Mesodermal cell (in vitro differentiated cells): ENCODE data around the gene MYO3B.

Source experiments
- H3K27ac ChIP-seq: 2 replicates; pipeline ENCODE4 v1.7.0; 2013; ENCODE audit warnings: mild to moderate bottlenecking, low read depth, low read length, moderate library complexity; ENCODE audit not compliant: severe bottlenecking
- H3K36me3 ChIP-seq: 2 replicates; pipeline ENCODE4 v1.7.1; 2013; ENCODE audit warnings: mild to moderate bottlenecking, low read length, moderate library complexity; ENCODE audit not compliant: control insufficient read depth, insufficient read depth
- H3K4me1 ChIP-seq: one replicate; pipeline ENCODE4 v1.7.1; 2013; ENCODE audit warnings: mild to moderate bottlenecking, low read length; ENCODE audit not compliant: insufficient read depth, control insufficient read depth, poor library complexity, severe bottlenecking
- H3K4me3 ChIP-seq: 2 replicates; pipeline ENCODE4 v1.7.0; 2013; ENCODE audit warnings: low read length, control low read depth, mild to moderate bottlenecking; ENCODE audit not compliant: insufficient read depth, poor library complexity, severe bottlenecking; ENCODE audit errors: extremely low read depth
- H3K9me3 ChIP-seq: 2 replicates; pipeline ENCODE4 v1.7.1; 2013; ENCODE audit warnings: mild to moderate bottlenecking, low read length, moderate library complexity; ENCODE audit not compliant: control insufficient read depth
- WGBS, 2 experiments: methylation state at CpG; one replicate each; pipeline ENCODE4 v1.1.5; 2013; ENCODE audit warnings: missing lambda C conversion rate in 2 of 2; ENCODE audit not compliant: insufficient coverage in 2 of 2; 5-methylcytosine and 5-hydroxymethylcytosine counted together

Gene MYO3B

DNA sequence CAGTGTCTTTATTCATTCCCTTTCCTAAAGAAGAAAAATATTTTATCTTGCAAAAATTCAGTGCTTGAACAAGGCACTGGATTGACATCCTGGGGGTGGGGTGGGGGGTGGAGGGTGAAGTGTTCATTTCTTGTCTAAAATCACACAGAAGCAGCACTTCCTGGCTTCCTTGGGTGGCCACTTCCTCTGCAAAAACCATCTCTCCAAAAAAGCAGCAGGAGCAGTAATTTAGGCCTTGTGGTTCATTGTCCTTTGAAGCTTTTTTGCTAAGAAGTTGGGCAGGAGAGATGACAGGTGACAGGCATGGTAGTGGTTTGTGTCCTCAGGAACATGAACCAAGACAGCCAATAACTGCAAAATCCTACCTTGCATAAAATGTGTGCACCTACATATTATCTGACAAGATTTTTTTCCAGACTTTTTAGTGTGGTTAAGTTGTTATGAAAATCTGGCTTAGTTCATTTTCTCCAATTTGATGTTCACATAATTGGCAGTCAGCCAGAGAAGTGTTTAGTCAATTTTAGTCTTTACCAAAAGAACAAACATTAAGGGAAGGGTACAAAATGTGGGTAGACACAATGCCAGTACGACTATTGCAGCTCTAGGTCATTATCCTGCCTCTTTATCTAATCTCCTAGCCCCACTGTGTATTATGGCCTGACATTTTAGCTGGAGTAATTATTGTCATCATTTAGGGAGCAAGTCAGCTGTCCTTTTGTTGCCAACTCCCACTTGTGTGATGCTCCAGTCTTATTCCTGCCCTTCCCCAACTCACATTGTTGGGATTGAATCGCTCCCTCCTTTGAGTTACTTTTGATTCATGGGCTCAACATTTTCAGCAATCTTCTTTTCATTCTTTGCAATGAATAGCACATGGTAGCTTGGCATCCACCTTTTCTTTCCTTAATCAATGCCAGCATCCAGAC, 177.2 kb downstream of the MYO3B start:
- WGBS, 2 experiments, result 90 to 100% methylated on average over 1 to 2 of the region's 2 CpGs

DNA sequence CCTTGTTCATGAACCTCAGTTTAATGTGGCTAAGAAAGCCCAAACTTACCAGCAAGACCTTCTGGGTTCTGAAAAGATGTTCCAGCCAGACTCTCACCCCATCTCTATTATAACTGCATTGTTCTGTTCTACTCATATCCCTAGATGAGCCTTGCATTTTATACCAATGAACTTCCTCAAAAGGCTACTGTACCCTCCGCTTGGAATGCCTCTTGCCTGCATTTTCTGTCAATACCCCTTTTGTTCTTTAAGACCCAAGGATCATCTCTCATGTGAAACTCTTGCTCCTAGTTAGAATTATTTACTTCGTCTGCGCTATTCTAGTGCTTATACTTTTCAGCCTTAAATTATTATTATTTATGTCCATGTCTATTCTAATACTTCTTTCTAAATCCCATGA, 181.5 kb downstream of the MYO3B start:
- WGBS, 2 experiments, result 85 to 89% methylated on average over 1 of the region's 3 CpGs
- no peak overlapping the region for H3K4me3 ChIP-seq
- H3K36me3 ChIP-seq, result no peaks in the 10 kb centered on the region
- no peaks in the 10 kb centered on the region for H3K9me3 ChIP-seq
- H3K27ac ChIP-seq, result no peak overlapping the region
- peaks cover 28% of the 10 kb centered on the region for H3K4me1 ChIP-seq

More for the DNA sequence above, 177.2 kb downstream of the MYO3B start:
- Histone ChIP-seq H3K27ac (no peak overlapping the region), H3K4me1 (peaks cover 6% of the 10 kb centered on the region), H3K9me3 (no peaks in the 10 kb centered on the region), H3K36me3 (no peaks in the 10 kb centered on the region), H3K4me3 (no peak overlapping the region)

DNA sequence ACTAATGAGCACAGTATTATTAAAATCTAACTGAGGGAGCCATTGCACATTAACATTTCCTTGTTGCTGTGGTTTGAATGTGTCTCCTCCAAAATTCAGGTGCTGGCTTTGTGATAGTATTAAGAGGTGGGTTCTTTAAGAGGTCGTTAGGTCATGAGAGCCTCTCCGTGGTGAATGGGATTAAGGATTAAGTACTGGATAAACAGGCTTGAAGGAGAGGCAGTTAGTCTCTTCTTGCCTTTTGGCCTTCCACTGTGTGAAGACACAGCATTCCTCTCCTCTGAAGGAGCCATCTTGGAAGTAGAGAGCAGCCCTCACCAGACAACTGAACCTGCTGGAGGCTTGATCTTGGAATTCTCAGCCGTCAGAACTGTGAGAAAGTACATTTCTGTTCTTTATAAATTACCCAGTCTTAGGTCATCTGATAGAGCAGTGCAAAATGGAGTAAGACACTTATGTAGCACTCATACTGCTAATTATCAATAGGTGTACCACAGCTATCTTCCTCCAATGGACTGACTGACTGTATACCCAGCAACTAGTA, 182.7 kb downstream of the MYO3B start:
- Histone ChIP-seq H3K9me3 (no peaks in the 10 kb centered on the region), H3K4me3 (no peak overlapping the region), H3K4me1 (peaks cover 30% of the 10 kb centered on the region), H3K27ac (no peak overlapping the region), H3K36me3 (no peaks in the 10 kb centered on the region)
- WGBS, 2 experiments, result 70 to 83% methylated on average over 1 to 2 of the region's 3 CpGs

DNA sequence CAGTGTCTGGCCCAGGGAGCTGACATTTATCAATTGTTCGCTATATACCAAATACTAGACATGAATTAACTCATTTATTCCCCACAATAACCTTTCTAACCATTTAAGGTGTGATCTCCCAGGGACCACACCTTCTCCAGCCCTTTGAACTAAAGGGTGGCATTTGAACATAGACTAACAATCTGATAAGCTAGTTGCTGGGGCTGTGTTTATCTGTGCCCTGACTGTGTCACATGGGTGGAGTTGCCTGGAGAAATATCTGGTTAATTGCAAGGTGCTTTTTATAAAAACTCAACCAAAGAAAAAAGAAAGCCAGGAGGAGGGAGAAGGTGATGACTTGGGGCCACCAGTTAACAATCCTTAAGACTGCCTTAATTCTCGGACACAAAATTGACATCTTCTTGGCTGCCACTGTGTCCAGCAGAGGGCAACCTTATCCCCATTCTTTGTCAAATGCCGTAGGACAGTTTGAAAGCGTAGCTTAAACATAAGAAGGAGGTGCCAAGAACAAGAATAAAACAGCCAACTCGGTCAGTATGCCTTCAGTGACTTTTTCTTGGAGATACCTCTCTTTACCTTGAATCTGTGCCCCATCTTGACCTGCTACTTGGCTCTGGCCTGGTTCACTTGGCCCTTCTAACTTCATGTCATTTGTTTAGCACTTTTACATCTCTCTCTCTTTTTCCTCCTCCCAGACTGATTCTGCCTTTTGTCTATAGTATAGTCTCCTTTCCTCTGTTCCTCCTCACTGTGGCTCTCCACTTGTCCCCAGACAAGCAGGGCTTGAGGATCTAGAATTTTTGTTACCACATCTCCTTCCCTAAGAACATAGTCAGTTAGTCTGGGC, 183.4 kb downstream of the MYO3B start:
- Histone ChIP-seq H3K9me3 (no peaks in the 10 kb centered on the region), H3K4me1 (peaks cover 30% of the 10 kb centered on the region), H3K27ac (no peak overlapping the region), H3K4me3 (no peak overlapping the region), H3K36me3 (no peaks in the 10 kb centered on the region)
- WGBS, 2 experiments, result 33 to 42% methylated on average over 4 to 5 of the region's 5 CpGs

DNA sequence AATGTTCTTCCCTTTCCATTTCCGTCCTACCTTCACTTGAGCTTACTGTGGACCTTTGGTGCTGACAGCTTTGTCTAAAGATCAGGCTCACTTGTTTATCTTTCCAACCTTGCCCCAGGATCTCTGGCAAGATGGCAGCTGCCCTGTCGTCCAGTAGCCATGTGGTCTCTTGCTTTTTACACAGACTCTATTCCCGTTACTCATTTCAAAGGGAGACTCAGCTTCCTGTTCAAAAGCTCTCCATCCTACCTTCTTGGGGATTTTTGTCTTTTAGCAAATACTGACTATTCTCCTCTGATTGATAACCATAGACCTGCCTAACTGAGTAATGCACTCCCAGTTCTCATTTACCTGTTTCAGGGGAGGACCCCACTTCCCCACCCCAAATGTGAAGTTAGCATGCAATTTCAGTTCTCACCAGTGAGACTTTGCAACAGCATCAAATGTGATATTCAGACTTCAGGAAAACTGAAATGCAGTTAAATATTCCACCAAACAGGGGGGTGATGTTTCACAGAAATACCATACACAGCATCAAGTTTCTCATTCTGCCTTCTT, 184.4 kb downstream of the MYO3B start:
- Histone ChIP-seq H3K4me3 (no peak overlapping the region), H3K27ac (peak overlapping the region; percentile 65), H3K36me3 (no peaks in the 10 kb centered on the region), H3K4me1 (peaks cover 30% of the 10 kb centered on the region), H3K9me3 (no peaks in the 10 kb centered on the region)
- 77 to 93% methylated on average over 2 to 3 of the region's 3 CpGs for WGBS, 2 experiments

DNA sequence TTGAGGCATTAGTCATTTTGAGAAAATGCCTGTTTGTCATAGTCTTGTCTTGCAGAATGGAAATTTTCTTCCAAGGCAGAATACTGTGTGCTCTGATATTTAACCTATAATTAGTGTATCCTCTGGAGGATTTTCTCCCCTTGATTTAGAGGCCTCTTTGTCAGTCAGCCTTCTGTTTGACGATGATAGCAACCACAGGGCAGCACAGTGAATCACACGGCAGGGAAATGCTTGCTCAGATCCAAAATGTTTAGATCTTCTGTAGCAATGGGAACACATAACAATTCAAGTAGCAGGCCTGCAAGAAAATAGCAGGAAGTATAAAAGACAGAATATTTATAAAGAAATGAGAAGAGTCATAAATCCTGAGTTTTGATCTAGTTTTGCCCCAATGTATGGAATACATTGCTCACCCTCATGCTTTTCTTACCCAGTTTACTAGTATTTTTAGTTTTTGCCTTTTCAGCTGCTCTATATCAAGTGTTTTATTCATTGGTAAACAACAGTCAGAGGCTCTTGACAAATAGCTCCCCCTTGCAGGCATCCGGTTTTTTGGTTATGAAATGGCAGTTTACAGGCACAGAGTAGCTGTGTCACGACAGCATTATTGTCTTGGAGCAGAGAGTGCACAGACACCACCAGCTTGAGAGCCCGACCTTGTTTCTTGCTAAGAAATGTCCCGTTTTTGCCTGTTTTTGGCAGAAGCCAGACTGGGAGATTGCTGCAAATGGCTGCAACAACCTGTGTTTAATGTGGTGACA, 185.1 kb downstream of the MYO3B start:
- 59 to 63% methylated on average over 5 to 6 of the region's 6 CpGs for WGBS, 2 experiments
- H3K36me3 ChIP-seq, result no peaks in the 10 kb centered on the region
- no peak overlapping the region for H3K4me3 ChIP-seq
- peaks cover 30% of the 10 kb centered on the region for H3K4me1 ChIP-seq
- H3K9me3 ChIP-seq, result no peaks in the 10 kb centered on the region
- H3K27ac ChIP-seq, result peak overlapping the region; percentile 65

DNA sequence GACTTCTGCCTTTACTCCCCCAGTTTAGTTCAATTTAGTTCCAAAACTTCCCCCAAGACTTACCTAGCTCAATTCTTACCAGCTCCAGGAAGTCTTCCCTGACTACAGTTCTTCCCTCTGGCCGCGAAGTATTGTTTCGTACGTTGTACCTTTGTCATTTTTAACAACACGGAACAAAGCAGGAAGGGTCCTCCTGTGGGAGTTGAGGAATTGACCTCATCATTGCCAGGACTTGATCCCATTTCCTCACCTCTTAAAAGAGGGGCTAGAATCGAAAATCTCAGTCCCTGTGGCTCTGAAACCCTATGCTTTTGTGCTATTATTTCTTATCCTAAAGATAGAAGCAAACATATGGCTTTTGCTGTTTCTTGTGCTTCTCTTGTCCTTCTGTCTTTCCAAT, 187.1 kb downstream of the MYO3B start:
- Histone ChIP-seq H3K36me3 (no peaks in the 10 kb centered on the region), H3K4me1 (peaks cover 30% of the 10 kb centered on the region), H3K4me3 (no peak overlapping the region), H3K27ac (no peak overlapping the region), H3K9me3 (no peaks in the 10 kb centered on the region)
- WGBS, 2 experiments, result 83% methylated on average over 1 of the region's 6 CpGs; no CpG with 5 or more reads in 1 of the 2 experiments

DNA sequence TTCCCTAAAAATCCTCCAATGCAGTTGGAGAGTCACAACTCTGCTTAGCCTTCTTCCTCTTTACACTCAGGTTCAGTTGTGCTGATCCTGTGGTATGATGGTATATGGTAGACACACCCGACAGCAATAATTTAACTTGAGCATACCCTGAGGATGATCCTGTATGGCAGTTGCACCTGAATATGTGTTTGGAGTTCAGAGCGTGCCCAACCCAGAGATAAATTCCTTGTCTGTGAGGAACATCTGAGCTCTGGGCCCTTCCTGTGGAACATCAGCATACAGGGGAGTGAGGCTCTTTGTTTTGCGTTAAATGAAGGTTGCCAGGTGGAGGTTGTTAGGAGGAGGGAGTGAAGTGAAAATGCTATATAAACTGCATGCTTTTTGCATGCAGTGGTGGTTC, 187.7 kb downstream of the MYO3B start:
- H3K4me1 ChIP-seq, result peaks cover 30% of the 10 kb centered on the region
- H3K4me3 ChIP-seq, result no peak overlapping the region
- 29 to 100% methylated on average over 1 to 2 of the region's 3 CpGs for WGBS, 2 experiments
- no peaks in the 10 kb centered on the region for H3K9me3 ChIP-seq
- H3K27ac ChIP-seq, result no peak overlapping the region
- H3K36me3 ChIP-seq, result no peaks in the 10 kb centered on the region

DNA sequence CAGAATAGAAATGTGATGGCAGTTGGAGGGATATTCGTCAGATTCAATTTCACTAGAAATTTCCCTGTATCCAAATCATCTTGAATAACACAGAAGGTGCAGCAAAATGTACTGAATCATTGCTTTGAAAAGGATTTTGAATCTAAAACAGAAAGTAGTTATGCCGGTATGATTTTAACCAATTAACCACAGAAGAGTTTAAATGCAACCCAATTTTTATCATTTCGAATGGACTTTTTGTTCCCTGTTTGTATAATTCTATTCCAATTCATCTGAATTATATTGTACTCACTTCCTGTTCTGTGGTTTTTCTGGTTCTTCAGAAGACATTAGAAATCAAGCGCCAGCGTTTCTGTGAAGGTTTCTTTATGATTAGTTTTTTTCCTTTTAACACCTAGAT, 190.4 kb downstream of the MYO3B start:
- Histone ChIP-seq H3K4me1 (peaks cover 16% of the 10 kb centered on the region), H3K9me3 (no peaks in the 10 kb centered on the region), H3K36me3 (no peaks in the 10 kb centered on the region), H3K4me3 (no peak overlapping the region), H3K27ac (no peak overlapping the region)
- no CpG with 5 or more reads among the region's 5 CpGs for WGBS, 2 experiments

DNA sequence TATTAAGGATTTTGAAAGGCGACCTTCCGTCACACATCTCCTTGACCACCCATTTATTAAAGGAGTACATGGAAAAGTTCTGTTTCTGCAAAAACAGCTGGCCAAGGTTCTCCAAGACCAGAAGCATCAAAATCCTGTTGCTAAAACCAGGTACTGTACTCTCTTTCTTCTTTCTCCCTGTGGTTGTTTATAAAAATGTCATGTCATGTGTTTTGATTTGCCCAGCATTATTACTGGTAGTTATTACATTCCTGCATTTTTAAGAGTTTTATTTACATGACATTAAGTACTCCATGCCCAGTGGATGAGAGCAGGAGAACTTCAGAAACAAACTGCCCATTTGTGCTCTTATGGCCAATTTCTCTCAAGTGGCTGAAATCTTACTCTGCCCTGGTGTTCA, 191.3 kb downstream of the MYO3B start:
- 70% methylated on average over 2 of the region's 2 CpGs; no CpG with 5 or more reads in 1 of the 2 experiments for WGBS, 2 experiments
- no peaks in the 10 kb centered on the region for H3K36me3 ChIP-seq
- no peak overlapping the region for H3K27ac ChIP-seq
- H3K9me3 ChIP-seq, result no peaks in the 10 kb centered on the region
- no peak overlapping the region for H3K4me3 ChIP-seq
- peaks cover 7% of the 10 kb centered on the region for H3K4me1 ChIP-seq
